ENCODE data around the gene QSOX1. TPM values are rescaled to one million over a fixed set of nuclear protein-coding genes. Genes with fewer than 3 reads are reported as not detected.

Gene QSOX1
- total RNA-seq, 2 experiments from 2014 or later, result 18.3 to 31.6 TPM

DNA sequence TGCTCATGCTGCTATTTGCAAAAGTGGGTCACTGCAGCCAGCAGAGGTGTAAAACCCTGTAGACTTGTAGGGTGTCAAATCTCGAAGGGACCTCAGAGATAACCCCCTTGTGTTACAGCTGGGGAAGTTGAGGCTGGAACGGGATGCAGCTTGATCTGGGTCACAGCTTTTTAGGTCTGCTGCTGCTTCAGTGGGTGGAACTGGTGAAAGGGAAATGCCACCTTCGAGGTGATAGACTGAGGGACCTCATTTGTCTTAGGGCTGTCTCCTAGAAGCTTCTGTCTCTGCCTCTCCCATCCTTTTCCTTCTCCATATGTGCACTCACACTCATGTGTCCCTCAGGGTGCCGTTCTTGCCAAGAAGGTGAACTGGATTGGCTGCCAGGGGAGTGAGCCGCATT, 35.4 kb downstream of the QSOX1 start:
- no peak overlapping the region for H3K4me3 Mint-ChIP-seq
- no peaks in the 10 kb centered on the region for H3K27me3 Mint-ChIP-seq
- intact Hi-C loops (cut with DNase I, micrococcal nuclease), result no loop called here
- no peaks in the 10 kb centered on the region for H3K4me1 Mint-ChIP-seq
- H3K9me3 Mint-ChIP-seq (ENCODE audit: low read depth), result no peaks in the 10 kb centered on the region
- CTCF ChIA-PET, result interaction anchor here (0.7 to 1.3 kb wide), 3 partner anchors 8 to 10 kb away, joined by 3 read pairs; no protein-coding TSS in a partner anchor
- peaks cover 9% of the 10 kb centered on the region for H3K36me3 Mint-ChIP-seq (ENCODE audit: low read depth)
- DNase-seq (no peak), ATAC-seq (no peak)
- H3K27ac Mint-ChIP-seq, result no peak overlapping the region
- POLR2A ChIA-PET, result no interaction called here

- DNase-seq (no peak), ATAC-seq (no peak)
- Mint-ChIP-seq H3K4me1 (no peaks in the 10 kb centered on the region), H3K27ac (no peak overlapping the region), H3K27me3 (no peaks in the 10 kb centered on the region), H3K4me3 (no peak overlapping the region), H3K36me3 (ENCODE audit: low read depth) (peaks cover 11% of the 10 kb centered on the region), H3K9me3 (ENCODE audit: low read depth) (no peaks in the 10 kb centered on the region)
- POLR2A ChIA-PET, result no interaction called here
- intact Hi-C loops (cut with DNase I, micrococcal nuclease), result no loop called here
- CTCF ChIA-PET, result interaction anchor here (0.7 kb wide), 1 partner anchor 324 kb away, joined by 3 read pairs; no protein-coding TSS in a partner anchor
Measured at GRCh38 chr1:180192172-180192571, 37.5 kb downstream of the QSOX1 start.

GRCh38 chr1:180193141-180194047, 38.7 kb downstream of the QSOX1 start:
- Mint-ChIP-seq H3K27ac (no peak overlapping the region), H3K9me3 (ENCODE audit: low read depth) (no peaks in the 10 kb centered on the region), H3K4me1 (no peaks in the 10 kb centered on the region), H3K36me3 (ENCODE audit: low read depth) (peaks cover 10% of the 10 kb centered on the region), H3K4me3 (no peak overlapping the region), H3K27me3 (no peaks in the 10 kb centered on the region)
- ATAC-seq, result no peak
- ChIA-PET POLR2A (no interaction called here), CTCF (no interaction called here)
- DNase-seq, result no peak
- intact Hi-C loops (cut with DNase I, micrococcal nuclease), result no loop called here

GRCh38 chr1:180194048-180194425, 39.4 kb downstream of the QSOX1 start:
- no peak overlapping the region for H3K4me3 Mint-ChIP-seq
- peaks cover 10% of the 10 kb centered on the region for H3K36me3 Mint-ChIP-seq (ENCODE audit: low read depth)
- H3K27me3 Mint-ChIP-seq, result no peaks in the 10 kb centered on the region
- H3K27ac Mint-ChIP-seq, result no peak overlapping the region
- no peaks in the 10 kb centered on the region for H3K9me3 Mint-ChIP-seq (ENCODE audit: low read depth)
- intact Hi-C loops (cut with DNase I, micrococcal nuclease), result no loop called here
- DNase-seq (no peak), ATAC-seq (no peak)
- ChIA-PET CTCF (interaction anchor here (1.1 kb wide), 1 partner anchor 13 kb away, joined by 3 read pairs; no protein-coding TSS in a partner anchor), POLR2A (no interaction called here)
- no peaks in the 10 kb centered on the region for H3K4me1 Mint-ChIP-seq

GRCh38 chr1:180194546-180195207, 40.0 kb downstream of the QSOX1 start:
- H3K36me3 Mint-ChIP-seq (ENCODE audit: low read depth), result peaks cover 6% of the 10 kb centered on the region
- DNase-seq (no peak), ATAC-seq (no peak)
- H3K27me3 Mint-ChIP-seq, result no peaks in the 10 kb centered on the region
- H3K27ac Mint-ChIP-seq, result no peak overlapping the region
- intact Hi-C loops (cut with DNase I, micrococcal nuclease), result no loop called here
- H3K4me1 Mint-ChIP-seq, result no peaks in the 10 kb centered on the region
- POLR2A ChIA-PET, result no interaction called here
- CTCF ChIA-PET, result interaction anchor here (1.1 kb wide), 1 partner anchor 14 kb away, joined by 3 read pairs; no protein-coding TSS in a partner anchor
- H3K9me3 Mint-ChIP-seq (ENCODE audit: low read depth), result no peaks in the 10 kb centered on the region
- H3K4me3 Mint-ChIP-seq, result no peak overlapping the region

DNA sequence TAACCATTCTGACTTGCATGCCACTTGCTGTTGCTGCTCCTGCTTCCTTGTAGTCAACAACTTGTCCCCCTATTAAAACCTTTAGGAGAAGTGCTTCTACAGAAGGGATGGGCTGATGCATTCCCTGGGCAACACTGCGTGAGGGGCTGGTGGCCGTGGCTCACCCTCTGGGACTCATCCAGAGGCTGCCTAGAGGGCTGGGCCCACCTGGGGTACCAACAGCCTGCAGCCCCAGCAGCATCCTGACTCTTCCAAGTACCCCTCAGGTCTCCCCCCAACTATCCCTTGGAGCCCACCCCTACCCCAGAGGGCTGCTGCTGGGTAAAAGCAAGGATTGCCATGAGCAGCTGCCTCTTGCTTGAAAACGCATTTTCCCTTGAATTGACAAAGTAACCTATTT, 40.7 kb downstream of the QSOX1 start:
- Mint-ChIP-seq H3K27me3 (no peaks in the 10 kb centered on the region), H3K9me3 (ENCODE audit: low read depth) (no peaks in the 10 kb centered on the region), H3K4me3 (no peak overlapping the region), H3K27ac (no peak overlapping the region), H3K4me1 (no peaks in the 10 kb centered on the region), H3K36me3 (ENCODE audit: low read depth) (peaks cover 2% of the 10 kb centered on the region)
- POLR2A ChIA-PET, result no interaction called here
- no peak for DNase-seq
- intact Hi-C loops (cut with DNase I, micrococcal nuclease), result no loop called here
- ATAC-seq, result no peak
- CTCF ChIA-PET, result interaction anchor here (1.1 kb wide), 1 partner anchor 15 kb away, joined by 3 read pairs; no protein-coding TSS in a partner anchor

DNA sequence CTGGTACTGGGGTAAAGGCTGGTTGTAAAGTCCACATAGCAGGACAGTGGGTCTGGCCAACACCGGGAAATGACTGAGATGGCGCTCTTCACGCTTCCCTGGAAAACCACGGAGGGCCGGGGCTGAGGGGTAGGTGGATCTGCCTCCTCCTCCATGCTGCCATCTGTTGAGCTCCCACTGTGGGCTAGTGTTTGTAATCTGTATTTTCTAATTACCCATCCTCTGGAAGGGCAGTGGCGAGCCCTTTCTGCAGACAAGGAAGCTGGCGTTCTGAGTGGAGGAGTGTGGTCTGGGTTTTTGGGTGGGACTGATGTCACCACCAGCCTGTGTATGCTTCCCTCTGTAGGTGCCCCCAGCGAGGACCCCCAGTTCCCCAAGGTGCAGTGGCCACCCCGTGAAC, 41.2 kb downstream of the QSOX1 start:
- ChIA-PET POLR2A (no interaction called here), CTCF (interaction anchor here (1.0 kb wide), 1 partner anchor 14 kb away, joined by 3 read pairs; no protein-coding TSS in a partner anchor)
- no peak for ATAC-seq
- Mint-ChIP-seq H3K4me3 (no peak overlapping the region), H3K9me3 (ENCODE audit: low read depth) (no peaks in the 10 kb centered on the region), H3K27me3 (no peaks in the 10 kb centered on the region), H3K36me3 (ENCODE audit: low read depth) (peaks cover 2% of the 10 kb centered on the region), H3K4me1 (no peaks in the 10 kb centered on the region), H3K27ac (no peak overlapping the region)
- intact Hi-C loops (cut with DNase I, micrococcal nuclease), result no loop called here
- DNase-seq, result no peak

- CTCF ChIA-PET, result interaction anchor here (1.0 to 2.2 kb wide), 2 partner anchors 13 to 17 kb away, joined by 3 to 8 read pairs; no protein-coding TSS in a partner anchor
- no peak for ATAC-seq
- H3K4me1 Mint-ChIP-seq, result no peaks in the 10 kb centered on the region
- H3K36me3 Mint-ChIP-seq (ENCODE audit: low read depth), result peaks cover 2% of the 10 kb centered on the region
- no peak overlapping the region for H3K4me3 Mint-ChIP-seq
- POLR2A ChIA-PET, result no interaction called here
- H3K27me3 Mint-ChIP-seq, result no peaks in the 10 kb centered on the region
- H3K27ac Mint-ChIP-seq, result no peak overlapping the region
- no peaks in the 10 kb centered on the region for H3K9me3 Mint-ChIP-seq (ENCODE audit: low read depth)
- intact Hi-C loops (cut with DNase I, micrococcal nuclease), result no loop called here
- DNase-seq, result no peak
Measured at GRCh38 chr1:180196436-180197003, 41.9 kb downstream of the QSOX1 start.

DNA sequence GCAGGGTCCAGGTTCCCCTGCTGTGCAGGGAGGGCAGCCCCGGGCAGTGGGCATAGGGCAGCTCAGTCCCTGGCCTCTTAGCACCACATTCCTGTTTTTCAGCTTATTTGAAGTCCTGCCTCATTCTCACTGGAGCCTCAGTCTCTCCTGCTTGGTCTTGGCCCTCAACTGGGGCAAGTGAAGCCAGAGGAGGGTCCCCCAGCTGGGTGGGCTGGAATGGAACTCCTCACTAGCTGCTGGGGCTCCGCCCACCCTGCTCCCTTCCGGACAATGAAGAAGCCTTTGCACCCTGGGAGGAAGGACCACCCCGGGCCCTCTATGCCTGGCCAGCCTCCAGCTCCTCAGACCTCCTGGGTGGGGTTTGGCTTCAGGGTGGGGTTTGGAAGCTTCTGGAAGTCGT, 42.6 kb downstream of the QSOX1 start:
- POLR2A ChIA-PET, result no interaction called here
- Mint-ChIP-seq H3K36me3 (ENCODE audit: low read depth) (peaks cover 2% of the 10 kb centered on the region), H3K4me1 (no peaks in the 10 kb centered on the region), H3K27ac (no peak overlapping the region), H3K9me3 (ENCODE audit: low read depth) (no peaks in the 10 kb centered on the region), H3K27me3 (no peaks in the 10 kb centered on the region), H3K4me3 (no peak overlapping the region)
- ATAC-seq (no peak), DNase-seq (no peak)
- CTCF ChIA-PET, result interaction anchor here (0.9 to 2.2 kb wide), 3 partner anchors 10 to 17 kb away, joined by 3 to 8 read pairs (median 3); no protein-coding TSS in a partner anchor
- intact Hi-C loops (cut with DNase I, micrococcal nuclease), result no loop called here

DNA sequence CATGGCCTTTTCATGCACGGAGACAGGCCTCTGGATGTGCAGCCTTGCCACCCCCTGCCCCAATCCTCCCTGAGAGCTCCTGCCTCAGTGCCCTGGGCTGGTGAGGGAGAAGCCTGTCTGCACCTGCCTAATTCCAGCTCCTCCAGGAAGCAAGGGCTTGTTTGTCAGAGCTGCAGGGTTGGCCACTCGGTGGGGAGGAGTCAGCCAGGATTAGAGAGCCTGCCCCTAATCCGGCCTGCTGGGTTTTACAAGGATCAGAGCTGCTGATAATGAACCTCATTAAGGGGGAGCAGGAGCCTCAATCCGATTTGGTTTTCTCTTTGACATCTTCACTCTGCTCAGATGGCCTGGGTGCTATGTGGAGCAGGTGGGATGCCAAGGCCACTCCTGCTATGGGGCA, 43.5 kb downstream of the QSOX1 start:
- Mint-ChIP-seq H3K27ac (no peak overlapping the region), H3K36me3 (ENCODE audit: low read depth) (peaks cover 2% of the 10 kb centered on the region), H3K4me3 (no peak overlapping the region), H3K4me1 (no peaks in the 10 kb centered on the region), H3K9me3 (ENCODE audit: low read depth) (no peaks in the 10 kb centered on the region), H3K27me3 (no peaks in the 10 kb centered on the region)
- intact Hi-C loops (cut with DNase I, micrococcal nuclease), result no loop called here
- ATAC-seq, result no peak
- no peak for DNase-seq
- ChIA-PET CTCF (interaction anchor here (0.6 to 2.2 kb wide), 6 partner anchors 9 to 38 kb away, joined by 3 to 8 read pairs (median 3); no protein-coding TSS in a partner anchor), POLR2A (no interaction called here)

- Mint-ChIP-seq H3K27ac (no peak overlapping the region), H3K9me3 (ENCODE audit: low read depth) (no peaks in the 10 kb centered on the region)
- CTCF ChIA-PET, result interaction anchor here (1.1 to 2.2 kb wide), 3 partner anchors 9 to 19 kb away, joined by 3 to 8 read pairs (median 3); no protein-coding TSS in a partner anchor
Measured at GRCh38 chr1:180198611-180199010, 43.9 kb downstream of the QSOX1 start.

More at GRCh38 chr1:180198611-180199010, 43.9 kb downstream of the QSOX1 start:
- Mint-ChIP-seq H3K27me3 (no peaks in the 10 kb centered on the region), H3K4me1 (no peaks in the 10 kb centered on the region), H3K36me3 (ENCODE audit: low read depth) (peaks cover 2% of the 10 kb centered on the region), H3K4me3 (no peak overlapping the region)
- no peak for DNase-seq
- POLR2A ChIA-PET, result no interaction called here
- ATAC-seq, result no peak
- intact Hi-C loops (cut with DNase I, micrococcal nuclease), result no loop called here

Data from activated CD4-positive, alpha-beta T cell treated with anti-CD3 and anti-CD28 coated beads for 36 hours (primary cell).